GM12878 (cell line): ENCODE measurements around the gene NCOA6. TPM values are rescaled to one million over a fixed set of nuclear protein-coding genes. Genes with fewer than 3 reads are reported as not detected.

Experiments used
- ATAC-seq: fragments of 200-7000 bp; cut with Tn5 transposase; 3 replicates; pipeline ENCODE4 v1.9.1; 2020; ENCODE audit warnings: mild to moderate bottlenecking, moderate library complexity
- BruUV-seq: library from RNA; stranded (reverse); fragments of 400-500 nt; replicated peaks from 2 replicates; lab custom pipeline; 2021; lab: Mats Ljungman, UMichigan
- CTCF ChIA-PET: fragments of 300-600 bp; sonication (Branson Sonifier 250); formaldehyde crosslinking; extraction: SDS; loops from one replicate; lab custom pipeline; 2021; ENCODE audit warnings: inconsistent platforms; lab: Yijun Ruan, JAX
- POLR2A ChIA-PET: fragments of 350-600 bp; formaldehyde crosslinking; extraction: SDS; loops from one replicate; lab custom pipeline; 2021; ENCODE audit warnings: inconsistent platforms; lab: Charles Lee
- RAD21 ChIA-PET: fragments of 300-600 bp; sonication (Branson Sonifier 250); formaldehyde crosslinking; loops from one replicate; lab custom pipeline; 2023; ENCODE audit warnings: antibody characterized with exemption; ENCODE audit not compliant: unreplicated experiment; lab: Charles Lee
- SMC1A ChIA-PET: fragments of 300-600 bp; sonication (Branson Sonifier 250); formaldehyde crosslinking; loops from one replicate; lab custom pipeline; 2023; ENCODE audit not compliant: unreplicated experiment, uncharacterized antibody; lab: Charles Lee
- DNase-seq: peaks from one replicate; pipeline ENCODE4 v3.0.0-alpha.2; 2011; ENCODE audit warnings: low read depth, low spot score
- FAIRE-seq: peaks from 3 replicates; lab custom pipeline; 2011; peaks lifted over from hg19 to GRCh38; lab: Jason Lieb, UNC
- H2AFZ ChIP-seq: 2 replicates; pipeline ENCODE4 v1.6.0; 2011; ENCODE audit warnings: low read depth, low read length, control low read depth; ENCODE audit not compliant: control insufficient read depth
- H3K27ac ChIP-seq: 2 replicates; pipeline ENCODE4 v1.5.1; 2011; ENCODE audit warnings: control low read depth; ENCODE audit not compliant: control insufficient read depth, insufficient read depth
- H3K27me3 ChIP-seq, 2 experiments: replicated peaks in 1 of 2; 2 replicates each; pipeline versions ENCODE4 v1.6.0 to v1.6.1; 2011; ENCODE audit warnings: low read length in 1 of 2; ENCODE audit not compliant: control insufficient read depth in 2 of 2, insufficient read depth in 2 of 2
- H3K36me3 ChIP-seq, 2 experiments: 2 replicates each; pipeline ENCODE4 v1.5.1; 2011; ENCODE audit warnings: low read length in 1 of 2; ENCODE audit not compliant: control insufficient read depth in 2 of 2, insufficient read depth in 2 of 2
- H3K4me1 ChIP-seq: 2 replicates; pipeline ENCODE4 v1.6.1; 2011; ENCODE audit warnings: mild to moderate bottlenecking, low read length, moderate library complexity, mixed read lengths; ENCODE audit not compliant: control insufficient read depth, insufficient read depth
- H3K4me2 ChIP-seq: 2 replicates; pipeline ENCODE4 v1.6.0; 2011; ENCODE audit warnings: control low read depth; ENCODE audit not compliant: control insufficient read depth, insufficient read depth
- H3K4me3 ChIP-seq: fragments of 200-600 bp; sonication (generic); 2 replicates; pipeline ENCODE4 v1.5.1; 2016
- H3K79me2 ChIP-seq: 2 replicates; pipeline ENCODE4 v1.6.0; 2011; ENCODE audit warnings: low read length; ENCODE audit not compliant: control insufficient read depth, insufficient read depth
- H3K9ac ChIP-seq: 2 replicates; pipeline ENCODE4 v1.8.0; 2011; ENCODE audit warnings: low read length, control low read depth, mixed read lengths; ENCODE audit not compliant: control insufficient read depth, insufficient read depth
- H3K9me3 ChIP-seq: replicated peaks from 3 replicates; pipeline ENCODE4 v1.5.1; 2011; ENCODE audit warnings: mild to moderate bottlenecking, low read length; ENCODE audit not compliant: control insufficient read depth, insufficient read depth
- H4K20me1 ChIP-seq: 2 replicates; pipeline ENCODE4 v1.6.0; 2011; ENCODE audit not compliant: control insufficient read depth, insufficient read depth
- BCLAF1 ChIP-seq: fragments of 450-650 bp; IDR thresholded peaks from 2 replicates; pipeline ENCODE4 v1.6.1; 2017; ENCODE audit warnings: antibody characterized with exemption, mild to moderate bottlenecking, moderate library complexity
- CBFB ChIP-seq: IDR thresholded peaks from 2 replicates; pipeline ENCODE4 v1.6.1; 2016; ENCODE audit warnings: antibody characterized with exemption, low read depth
- CBX5 ChIP-seq: sonication (generic); IDR thresholded peaks from 2 replicates; pipeline ENCODE4 v1.6.1; 2016; ENCODE audit warnings: low read depth, moderate library complexity, mild to moderate bottlenecking, inconsistent platforms
- FOXM1 ChIP-seq: IDR thresholded peaks from 2 replicates; pipeline ENCODE4 v1.6.1; 2012; ENCODE audit warnings: low read depth, mild to moderate bottlenecking, inconsistent platforms, low read length, moderate library complexity
- IRF3 ChIP-seq: fragments of 450-650 bp; IDR thresholded peaks from 2 replicates; pipeline ENCODE4 v1.6.1; 2014; ENCODE audit warnings: mild to moderate bottlenecking
- WGBS: methylation state at CpG from one replicate; pipeline ENCODE4 v1.1.6; 2016; ENCODE audit warnings: low lambda C conversion rate; ENCODE audit not compliant: insufficient replicate concordance, insufficient coverage; ENCODE audit errors: missing lambda C conversion rate; 5-methylcytosine and 5-hydroxymethylcytosine counted together
- in situ Hi-C: fragments of 300-500 bp; cut with MboI; formaldehyde crosslinking; loops from 9 replicates; pipeline ENCODE4 v1.14.3; 2018; ENCODE audit warnings: mixed read lengths
- intact Hi-C: fragments of 100-400 bp; cut with micrococcal nuclease; formaldehyde crosslinking; loops from one replicate; pipeline ENCODE4 v1.14.2; 2022; ENCODE audit not compliant: unreplicated experiment
- polyA plus RNA-seq, 11 experiments: library from polyadenylated mRNA; depleted of rRNA in 4 of 11; unstranded in 6 of 11; stranded (reverse) in 5 of 11; fragments of >200 nt; fragmentation: Nextera tagmentation in 4 of 11; fragmentation: Illumina TruSeq in 1 of 11; extraction: Ambion mirVana in 4 of 11; extraction: Trizol in 1 of 11; gene quantifications; 1 replicate in 1 of 11; 2 replicates in 10 of 11; pipeline versions ENCODE4 v1.2.1 to v1.2.3, GENCODE V29; 2011 to 2016; ENCODE audit warnings: inconsistent platforms in 2 of 11, missing spikeins in 2 of 11, low read depth in 1 of 11
- total RNA-seq, 4 experiments: library from RNA; depleted of rRNA in 3 of 4; stranded (reverse); fragments of >200 nt in 3 of 4; fragmentation: Illumina TruSeq in 1 of 4; extraction: Trizol in 1 of 4; gene quantifications; 2 replicates each; pipeline versions ENCODE4 v1.2.1 to v1.2.3, GENCODE V29; 2013 to 2021
- TF ChIP-seq, protein P1 (sequence below): fragments of 450-650 bp; IDR thresholded peaks from 2 replicates; pipeline ENCODE4 v1.6.1; 2016; ENCODE audit warnings: mild to moderate bottlenecking

Gene NCOA6
- total and polyA plus RNA-seq, 10 of the 15 experiments (the other 5 are each of a cell fraction or from before 2014, with no cell fraction given): 6.1 to 20.6 (median 12.6) TPM

GRCh38 chr20:34774449-34774848, 51.0 kb downstream of the NCOA6 start:
- DNase-seq: no peak
- Histone ChIP-seq H3K4me3 (no peak overlapping the region), H3K4me2 (no peak overlapping the region), H3K4me1 (no peaks in the 10 kb centered on the region)
- intact Hi-C loops: no loop called here
- FAIRE-seq: no peak
- ATAC-seq: no peak
- in situ Hi-C loops: no loop called here
- no TSS peak for BruUV-seq
- RAD21 ChIA-PET: interaction anchor here (0.5 kb wide), 1 partner anchor 837 kb away, joined by 3 read pairs; no protein-coding TSS in a partner anchor
- TF ChIP-seq FOXM1 (no peak), IRF3 (no peak), CBFB (no peak), CBX5 (no peak), BCLAF1 (no peak)
- TF ChIP-seq, protein P1, sequence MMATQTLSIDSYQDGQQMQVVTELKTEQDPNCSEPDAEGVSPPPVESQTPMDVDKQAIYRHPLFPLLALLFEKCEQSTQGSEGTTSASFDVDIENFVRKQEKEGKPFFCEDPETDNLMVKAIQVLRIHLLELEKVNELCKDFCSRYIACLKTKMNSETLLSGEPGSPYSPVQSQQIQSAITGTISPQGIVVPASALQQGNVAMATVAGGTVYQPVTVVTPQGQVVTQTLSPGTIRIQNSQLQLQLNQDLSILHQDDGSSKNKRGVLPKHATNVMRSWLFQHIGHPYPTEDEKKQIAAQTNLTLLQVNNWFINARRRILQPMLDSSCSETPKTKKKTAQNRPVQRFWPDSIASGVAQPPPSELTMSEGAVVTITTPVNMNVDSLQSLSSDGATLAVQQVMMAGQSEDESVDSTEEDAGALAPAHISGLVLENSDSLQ: no peak
- TF ChIP-seq, all 136 proteins: peak for 0
- CTCF ChIA-PET: interaction anchor here (1.0 to 1.5 kb wide), 2 partner anchors 20 to 234 kb away, joined by 3 read pairs; no protein-coding TSS in a partner anchor
- Histone ChIP-seq H3K9ac (no peak overlapping the region), H3K79me2 (no peaks in the 10 kb centered on the region), H4K20me1 (no peaks in the 10 kb centered on the region), H3K36me3 (peaks cover 0 to 15% of the 10 kb centered on the region in 2 experiments; a peak in 2 of 4 replicates), H3K27me3 (no peaks in the 10 kb centered on the region), H3K9me3 (no peaks in the 10 kb centered on the region), H2AFZ (no peak overlapping the region), H3K27ac (no peak overlapping the region)
- POLR2A ChIA-PET: no interaction called here
- SMC1A ChIA-PET: interaction anchor here (1.0 kb wide), 1 partner anchor 66 kb away, joined by 3 read pairs; no protein-coding TSS in a partner anchor
- 100% methylated on average over 3 of the region's 3 CpGs for WGBS
